MM.1S (cell line): ENCODE data around the gene DNAJC5.

Source experiments
- DNase-seq: peaks from one replicate; pipeline ENCODE4 v3.0.0-alpha.2; 2015
- H2AFZ ChIP-seq: fragments of 300-600 bp; sonication (generic); 2 replicates; pipeline ENCODE4 v1.6.0; 2016; ENCODE audit warnings: antibody characterized with exemption, low read length
- H3F3A ChIP-seq: fragments of 300-600 bp; sonication (generic); 2 replicates; pipeline ENCODE4 v1.6.1; 2016; ENCODE audit warnings: mild to moderate bottlenecking, antibody characterized with exemption, low read length, moderate library complexity, mixed read lengths; ENCODE audit not compliant: insufficient read depth
- H3K27ac ChIP-seq: fragments of 300-600 bp; sonication (generic); 2 replicates; pipeline ENCODE4 v1.5.1; 2016; ENCODE audit warnings: mild to moderate bottlenecking, low read length
- H3K27me3 ChIP-seq: fragments of 300-600 bp; sonication (generic); replicated peaks from 2 replicates; pipeline ENCODE4 v1.6.0; 2016; ENCODE audit warnings: low read length; ENCODE audit not compliant: insufficient read depth
- H3K36me3 ChIP-seq: fragments of 300-600 bp; sonication (generic); replicated peaks from 2 replicates; pipeline ENCODE4 v1.6.1; 2016; ENCODE audit warnings: mild to moderate bottlenecking, low read length, mixed read lengths; ENCODE audit not compliant: insufficient read depth
- H3K4me1 ChIP-seq: fragments of 300-600 bp; sonication (generic); 2 replicates; pipeline ENCODE4 v1.6.1; 2016; ENCODE audit warnings: low read length, mixed read lengths
- H3K4me2 ChIP-seq: fragments of 300-600 bp; sonication (generic); 2 replicates; pipeline ENCODE4 v1.6.0; 2016; ENCODE audit warnings: low read depth, low read length
- H3K4me3 ChIP-seq: fragments of 300-600 bp; sonication (generic); 2 replicates; pipeline ENCODE4 v1.5.1; 2016; ENCODE audit warnings: low read length, mixed read lengths
- H3K79me2 ChIP-seq: fragments of 300-600 bp; sonication (generic); 2 replicates; pipeline ENCODE4 v1.6.1; 2016; ENCODE audit warnings: mixed run types, low read length, mixed read lengths
- H3K9ac ChIP-seq: fragments of 300-600 bp; sonication (generic); 2 replicates; pipeline ENCODE4 v1.6.1; 2016; ENCODE audit warnings: low read length, mixed read lengths
- H3K9me2 ChIP-seq: fragments of 300-600 bp; sonication (generic); replicated peaks from 2 replicates; pipeline ENCODE4 v1.6.1; 2016; ENCODE audit warnings: mild to moderate bottlenecking, low read length, mixed read lengths; ENCODE audit not compliant: insufficient read depth
- H3K9me3 ChIP-seq: fragments of 300-600 bp; sonication (generic); replicated peaks from 2 replicates; pipeline ENCODE4 v1.6.1; 2016; ENCODE audit warnings: mild to moderate bottlenecking, low read length, mixed read lengths; ENCODE audit not compliant: insufficient read depth
- H4K20me1 ChIP-seq: fragments of 300-600 bp; sonication (generic); 2 replicates; pipeline ENCODE4 v1.6.1; 2016; ENCODE audit warnings: mild to moderate bottlenecking, low read length, moderate library complexity, mixed read lengths; ENCODE audit not compliant: insufficient read depth
- CTCF ChIP-seq: fragments of 300-600 bp; sonication (generic); IDR thresholded peaks from 2 replicates; pipeline ENCODE4 v1.5.1; 2016; ENCODE audit warnings: antibody characterized with exemption, low read length, mixed read lengths
- EZH2 ChIP-seq: fragments of 300-600 bp; sonication (generic); optimal IDR thresholded peaks from 2 replicates; pipeline ENCODE3; 2017; ENCODE audit warnings: low read depth, mild to moderate bottlenecking, antibody characterized with exemption, low read length, mixed read lengths
- EZH2phosphoT487 ChIP-seq: fragments of 300-600 bp; sonication (generic); IDR thresholded peaks from 2 replicates; pipeline ENCODE4 v1.6.1; 2018; ENCODE audit warnings: antibody characterized with exemption, low read length

DNAJC5 gene

GRCh38 chr20:63900413-63900812 lies 5.5 kb downstream of the DNAJC5 start:
- DNase-seq, result no peak
- TF ChIP-seq EZH2 (no peak), EZH2phosphoT487 (no peak), CTCF (no peak)
- Histone ChIP-seq H2AFZ (no peak overlapping the region), H3K9me2 (no peaks in the 10 kb centered on the region), H3K79me2 (peaks cover 77% of the 10 kb centered on the region), H3K4me1 (peaks cover 7% of the 10 kb centered on the region), H3K9me3 (no peaks in the 10 kb centered on the region), H3F3A (peaks cover 7% of the 10 kb centered on the region), H3K4me3 (no peak overlapping the region), H3K9ac (no peak overlapping the region), H3K36me3 (no peaks in the 10 kb centered on the region), H3K27ac (no peak overlapping the region), H3K27me3 (no peaks in the 10 kb centered on the region), H4K20me1 (peaks cover 11% of the 10 kb centered on the region), H3K4me2 (no peak overlapping the region)

GRCh38 chr20:63903796-63904561 lies 9.1 kb downstream of the DNAJC5 start:
- TF ChIP-seq EZH2 (no peak), EZH2phosphoT487 (no peak), CTCF (no peak)
- Histone ChIP-seq H3K27me3 (no peaks in the 10 kb centered on the region), H3K4me1 (no peaks in the 10 kb centered on the region), H3K9me3 (no peaks in the 10 kb centered on the region), H3F3A (no peaks in the 10 kb centered on the region), H3K4me3 (no peak overlapping the region), H2AFZ (no peak overlapping the region), H3K36me3 (no peaks in the 10 kb centered on the region), H3K9ac (no peak overlapping the region), H3K79me2 (peaks cover 68% of the 10 kb centered on the region), H3K9me2 (no peaks in the 10 kb centered on the region), H4K20me1 (no peaks in the 10 kb centered on the region; the same call in 1 of the 2 replicates), H3K27ac (no peak overlapping the region), H3K4me2 (no peak overlapping the region)
- no peak for DNase-seq

- H3K4me2 ChIP-seq, result no peak overlapping the region
- H3K4me3 ChIP-seq, result no peak overlapping the region
- H4K20me1 ChIP-seq, result no peaks in the 10 kb centered on the region; the same call in 1 of the 2 replicates
- no peaks in the 10 kb centered on the region for H3K9me3 ChIP-seq
- no peak for TF ChIP-seq EZH2phosphoT487
- no peak for TF ChIP-seq EZH2
- no peak for TF ChIP-seq CTCF
- H3K27ac ChIP-seq, result no peak overlapping the region
- no peaks in the 10 kb centered on the region for H3K27me3 ChIP-seq
- no peaks in the 10 kb centered on the region for H3K4me1 ChIP-seq
- no peaks in the 10 kb centered on the region for H3K36me3 ChIP-seq
- peaks cover 72% of the 10 kb centered on the region for H3K79me2 ChIP-seq
- H3K9me2 ChIP-seq, result no peaks in the 10 kb centered on the region
- no peaks in the 10 kb centered on the region; the same call in 1 of the 2 replicates for H3F3A ChIP-seq
- no peak overlapping the region for H3K9ac ChIP-seq
- no peak for DNase-seq
- no peak overlapping the region for H2AFZ ChIP-seq
These were observed 13.2 kb downstream of the DNAJC5 start for GRCh38 chr20:63908008-63908682.
